ENCODE results near the gene TMEM178B.

GRCh38 chr7:141132671-141133070 lies 58.8 kb downstream of the TMEM178B start:
- TF ChIP-seq CTCF (IDR thresholded peaks at IDR 0.05; ENCODE audit: low read depth, low read length, poor library complexity, severe bottlenecking) (no peak), EZH2phosphoT487 (IDR thresholded peaks at IDR 0.05; ENCODE audit: borderline replicate concordance, low read length) (no peak)

Data from DOHH2 (cell line).